HEK293 (cell line): Measurements from ENCODE around the gene GPR132.

Source experiments
- KLF16 ChIP-seq: fragments of 450-650 bp; formaldehyde crosslinking; IDR thresholded peaks from 2 replicates; pipeline ENCODE4 v1.5.1; 2017; ENCODE audit warnings: missing biosample characterization, missing genetic modification characterization
- KLF8 ChIP-seq: fragments of 450-650 bp; formaldehyde crosslinking; IDR thresholded peaks from 2 replicates; pipeline ENCODE4 v1.5.1; 2016; ENCODE audit warnings: missing biosample characterization, missing genetic modification characterization
- ZNF23 ChIP-seq: fragments of 450-650 bp; formaldehyde crosslinking; IDR thresholded peaks from 2 replicates; pipeline ENCODE4 v1.5.1; 2016; ENCODE audit warnings: missing biosample characterization, missing genetic modification characterization, borderline replicate concordance
- ZNF837 ChIP-seq: fragments of 450-650 bp; formaldehyde crosslinking; IDR thresholded peaks from 2 replicates; pipeline ENCODE4 v1.5.1; 2016; ENCODE audit warnings: missing biosample characterization, missing genetic modification characterization
- TF ChIP-seq, protein P1 (sequence below): fragments of 450-650 bp; formaldehyde crosslinking; IDR thresholded peaks from 2 replicates; pipeline ENCODE4 v1.5.1; 2016; ENCODE audit warnings: missing biosample characterization, missing genetic modification characterization
- TF ChIP-seq, protein P2 (sequence below): fragments of 450-650 bp; formaldehyde crosslinking; IDR thresholded peaks from 2 replicates; pipeline ENCODE4 v1.5.1; 2016; ENCODE audit warnings: missing biosample characterization, missing genetic modification characterization

GRCh38 chr14:105100910-105101309 lies 35.7 kb upstream of the GPR132 start:
- TF ChIP-seq, protein P1, sequence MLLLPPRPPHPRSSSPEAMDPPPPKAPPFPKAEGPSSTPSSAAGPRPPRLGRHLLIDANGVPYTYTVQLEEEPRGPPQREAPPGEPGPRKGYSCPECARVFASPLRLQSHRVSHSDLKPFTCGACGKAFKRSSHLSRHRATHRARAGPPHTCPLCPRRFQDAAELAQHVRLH (tag by site-specific recombination): no peak
- TF ChIP-seq ZNF837 (tag by site-specific recombination) (no peak), KLF16 (tag by site-specific recombination) (no peak), ZNF23 (tag by site-specific recombination) (no peak), KLF8 (tag by site-specific recombination) (no peak)
- TF ChIP-seq, protein P2, sequence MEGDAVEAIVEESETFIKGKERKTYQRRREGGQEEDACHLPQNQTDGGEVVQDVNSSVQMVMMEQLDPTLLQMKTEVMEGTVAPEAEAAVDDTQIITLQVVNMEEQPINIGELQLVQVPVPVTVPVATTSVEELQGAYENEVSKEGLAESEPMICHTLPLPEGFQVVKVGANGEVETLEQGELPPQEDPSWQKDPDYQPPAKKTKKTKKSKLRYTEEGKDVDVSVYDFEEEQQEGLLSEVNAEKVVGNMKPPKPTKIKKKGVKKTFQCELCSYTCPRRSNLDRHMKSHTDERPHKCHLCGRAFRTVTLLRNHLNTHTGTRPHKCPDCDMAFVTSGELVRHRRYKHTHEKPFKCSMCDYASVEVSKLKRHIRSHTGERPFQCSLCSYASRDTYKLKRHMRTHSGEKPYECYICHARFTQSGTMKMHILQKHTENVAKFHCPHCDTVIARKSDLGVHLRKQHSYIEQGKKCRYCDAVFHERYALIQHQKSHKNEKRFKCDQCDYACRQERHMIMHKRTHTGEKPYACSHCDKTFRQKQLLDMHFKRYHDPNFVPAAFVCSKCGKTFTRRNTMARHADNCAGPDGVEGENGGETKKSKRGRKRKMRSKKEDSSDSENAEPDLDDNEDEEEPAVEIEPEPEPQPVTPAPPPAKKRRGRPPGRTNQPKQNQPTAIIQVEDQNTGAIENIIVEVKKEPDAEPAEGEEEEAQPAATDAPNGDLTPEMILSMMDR (tag by site-specific recombination): no peak
